Globus pallidus (tissue), 1 donor: ENCODE measurements around the gene AFF1.
"Not testable (repeated sequence)": the region's sequence is repeated elsewhere in the genome, so short reads cannot be mapped to it uniquely, and the experiment has no call there.

Source experiments
- DNase-seq: peaks from one replicate; pipeline ENCODE4 v3.0.0-alpha.2; 2015; ENCODE audit warnings: low spot score

Gene AFF1

GRCh38 chr4:87012265-87012953 is 77.6 kb downstream of the AFF1 start:
- DNase-seq, result no peak

DNA sequence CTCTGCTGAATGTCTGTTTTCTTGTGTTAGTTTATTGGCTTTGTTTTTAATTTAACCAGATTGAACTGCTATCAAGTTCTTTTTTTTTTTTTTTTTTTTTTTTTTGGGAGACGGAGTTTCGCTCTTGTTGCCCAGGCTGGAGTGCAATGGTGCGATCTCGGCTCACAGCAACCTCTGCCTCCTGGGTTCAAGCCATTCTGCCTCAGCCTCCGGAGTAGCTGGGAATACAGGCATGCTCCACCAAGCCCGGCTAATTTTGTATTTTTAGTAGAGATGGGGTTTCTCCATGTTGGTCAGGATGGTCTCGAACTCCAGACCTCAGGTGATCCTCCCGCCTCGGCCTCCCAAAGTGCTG is 78.1 kb downstream of the AFF1 start:
- not testable (repeated sequence) for DNase-seq

DNA sequence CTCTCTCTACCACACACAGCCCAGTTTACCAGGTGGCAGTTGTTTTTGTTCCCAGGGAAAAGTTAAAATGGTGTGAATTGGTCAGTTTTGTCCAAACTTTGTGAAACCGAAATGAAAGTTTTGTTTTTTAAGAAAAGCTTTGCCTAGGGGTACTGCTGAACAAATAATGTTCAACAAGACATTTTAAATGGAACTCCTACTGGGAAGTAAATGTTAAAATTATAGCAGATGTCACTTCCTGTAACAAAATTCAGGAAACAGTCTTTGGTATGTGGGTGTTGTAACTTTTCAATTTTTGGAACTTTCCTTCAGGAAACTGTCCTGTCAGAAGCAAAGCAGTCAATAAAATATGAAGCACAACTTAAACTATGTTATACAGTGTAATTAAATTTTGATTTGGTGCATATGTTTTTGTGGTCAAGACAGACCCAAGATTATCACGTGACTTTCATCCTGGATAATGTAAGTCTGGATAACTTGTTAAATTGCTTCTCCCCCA is 79.5 kb downstream of the AFF1 start:
- DNase-seq, result no peak

DNA sequence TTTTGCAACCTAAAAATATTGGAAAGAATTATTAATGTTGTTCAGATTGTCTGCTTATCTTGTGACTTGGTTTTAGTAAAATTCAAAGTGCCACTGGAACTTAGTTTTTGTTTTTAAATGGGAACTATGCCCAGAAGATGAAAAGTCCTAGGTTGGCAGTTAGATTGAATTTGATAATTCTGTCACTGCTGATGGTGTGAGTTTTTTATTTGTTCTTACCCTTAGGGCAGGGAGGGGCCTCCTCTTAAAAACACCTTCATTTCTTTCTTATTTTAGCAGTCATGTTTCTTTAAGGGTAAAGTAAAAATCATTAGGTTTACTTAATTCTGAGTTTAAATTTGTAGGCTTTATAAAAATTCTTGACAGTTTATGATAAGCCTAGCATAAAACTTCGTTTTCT is 80.6 kb downstream of the AFF1 start:
- DNase-seq, result no peak

DNA sequence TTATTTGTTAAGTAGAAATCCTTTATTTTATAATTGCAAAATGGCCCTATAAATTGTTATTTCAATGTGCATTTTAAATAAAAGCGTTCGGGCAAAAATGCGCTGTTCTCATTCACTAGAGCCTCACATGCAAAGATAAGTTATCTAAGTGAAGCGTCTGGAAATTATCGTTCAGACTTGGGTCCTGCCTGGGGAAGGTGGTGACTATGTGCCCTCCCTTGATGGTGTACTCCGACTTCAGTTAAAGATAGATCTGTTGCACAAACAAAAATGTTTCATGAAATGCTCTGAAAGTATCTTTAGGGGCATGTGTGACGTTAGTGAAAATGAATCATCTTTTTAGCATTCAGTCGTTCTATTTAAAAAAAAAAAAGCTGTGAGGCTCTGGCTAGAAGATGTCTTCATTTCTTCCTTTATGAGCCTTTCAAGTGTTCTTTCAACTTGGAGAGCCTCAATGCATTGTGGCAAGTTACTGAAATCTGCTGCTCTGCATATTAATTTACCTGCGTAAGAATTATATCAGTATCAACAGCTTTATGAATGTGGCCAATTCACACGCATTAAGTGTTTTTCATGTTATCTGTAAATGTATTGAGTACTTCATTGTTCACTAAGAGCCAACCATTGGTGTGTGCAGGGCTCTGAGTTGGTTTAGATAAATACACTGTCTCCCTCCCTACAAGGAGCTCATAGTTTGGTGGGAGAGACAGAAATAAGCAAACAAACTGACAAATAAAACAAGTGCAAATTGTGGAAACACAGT is 83.0 kb downstream of the AFF1 start:
- DNase-seq, result no peak

DNA sequence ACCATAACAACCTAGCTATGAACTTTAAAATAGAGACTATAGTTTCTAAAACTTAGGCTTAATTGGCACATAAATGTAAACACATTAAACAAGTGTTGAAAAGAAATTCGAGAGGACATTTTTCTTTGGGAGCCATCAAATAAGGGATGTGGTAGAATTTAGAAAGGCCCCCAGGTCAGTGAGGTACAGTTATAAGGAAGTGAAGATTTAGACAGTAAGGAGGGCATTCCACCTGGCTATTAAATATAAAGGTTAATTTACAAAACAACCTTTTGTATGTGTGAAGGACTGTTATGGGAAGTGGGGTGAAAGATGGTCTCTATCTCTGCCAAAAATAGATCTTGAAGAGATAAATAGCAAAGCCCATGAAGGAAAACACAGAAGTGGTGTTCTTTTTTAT is 83.9 kb downstream of the AFF1 start:
- DNase-seq, result no peak

GRCh38 chr4:87019246-87019791 is 84.5 kb downstream of the AFF1 start:
- DNase-seq, result no peak

- no peak for DNase-seq
Measured at GRCh38 chr4:87019898-87020297, 85.1 kb downstream of the AFF1 start.

GRCh38 chr4:87024201-87024600 is 89.4 kb downstream of the AFF1 start:
- no peak for DNase-seq

GRCh38 chr4:87025023-87025613 is 90.3 kb downstream of the AFF1 start:
- DNase-seq, result no peak

DNA sequence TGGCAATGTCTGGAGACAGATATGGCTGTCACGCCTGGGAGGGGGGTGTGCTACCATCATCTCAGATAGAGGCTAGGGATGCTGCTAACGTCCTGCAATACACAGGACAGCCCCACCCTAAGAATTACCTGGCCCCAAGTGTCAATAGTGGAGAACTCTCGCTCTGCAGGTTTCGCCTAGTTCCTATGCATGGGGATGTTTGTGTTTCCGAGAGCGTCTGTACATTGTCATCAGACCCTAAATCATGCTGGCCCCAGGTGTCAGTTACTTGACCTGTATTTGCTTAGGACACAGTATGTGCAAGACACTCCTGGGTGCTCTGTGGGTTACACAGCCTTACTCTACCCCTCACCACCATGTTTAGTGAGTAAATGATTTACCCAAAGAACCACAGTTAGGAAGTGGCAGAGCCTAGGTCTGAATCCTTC is 90.8 kb downstream of the AFF1 start:
- no peak for DNase-seq

- no peak for DNase-seq
Measured at GRCh38 chr4:87026800-87027495, 92.1 kb downstream of the AFF1 start.

- DNase-seq, result no peak
Measured at GRCh38 chr4:87029356-87029755, 94.5 kb downstream of the AFF1 start.

GRCh38 chr4:87030124-87030523 is 95.3 kb downstream of the AFF1 start:
- DNase-seq, result no peak

DNA sequence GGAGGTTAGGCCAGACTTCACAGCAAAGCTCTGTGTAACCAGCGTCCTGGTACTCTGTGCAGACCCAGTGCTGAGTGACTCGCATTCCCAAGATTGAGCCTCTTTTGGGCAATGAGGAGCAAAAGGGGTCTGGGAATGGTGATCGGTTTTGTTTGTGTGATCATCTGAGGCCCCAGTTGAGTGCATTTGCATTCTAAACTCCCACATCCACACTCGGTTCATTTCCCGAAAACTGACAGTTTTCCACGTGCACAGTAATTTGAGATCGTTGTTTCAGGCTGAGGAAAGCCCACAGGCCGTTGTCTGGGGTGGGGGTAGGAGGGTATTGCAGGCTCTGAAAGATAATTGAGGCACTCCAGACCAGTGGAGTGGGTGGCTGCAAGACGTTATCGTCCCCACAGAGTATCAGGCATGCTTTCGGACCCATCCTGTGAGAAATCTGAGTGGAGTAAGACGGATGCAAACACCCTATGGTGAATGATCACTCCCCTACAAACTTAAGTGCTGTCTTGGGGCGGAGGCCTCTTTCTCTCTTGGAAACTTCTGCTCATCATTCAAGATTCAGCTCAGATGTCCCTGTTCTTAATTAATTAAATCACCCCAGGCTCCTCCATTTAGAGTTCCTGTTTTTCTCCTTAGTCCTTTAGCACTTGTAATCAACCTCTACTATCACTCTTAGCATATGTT is 96.1 kb downstream of the AFF1 start:
- no peak for DNase-seq

DNA sequence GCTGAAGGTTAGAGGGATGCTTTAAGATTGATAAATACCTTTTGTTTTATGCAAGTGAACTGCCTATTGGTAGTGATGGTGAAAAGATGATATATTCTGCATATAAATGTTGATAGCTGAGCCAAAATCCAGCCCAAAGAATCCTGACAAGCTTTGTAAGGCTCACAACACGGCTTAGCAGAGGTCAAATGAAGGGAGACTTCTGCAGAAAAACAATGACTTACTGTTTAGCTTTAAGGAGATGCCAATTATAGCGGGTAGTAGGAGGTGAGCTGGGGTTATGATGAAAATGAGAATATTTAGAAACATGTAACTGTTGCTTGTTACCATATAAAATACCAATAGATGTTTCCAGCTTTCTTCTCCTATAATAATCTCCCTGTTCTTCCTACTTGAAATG is 97.1 kb downstream of the AFF1 start:
- peak; percentile 69 for DNase-seq

GRCh38 chr4:87032884-87033533 is 98.2 kb downstream of the AFF1 start:
- DNase-seq, result peak; percentile 47

- DNase-seq, result no peak
Measured at GRCh38 chr4:87033902-87034301, 99.1 kb downstream of the AFF1 start.

DNA sequence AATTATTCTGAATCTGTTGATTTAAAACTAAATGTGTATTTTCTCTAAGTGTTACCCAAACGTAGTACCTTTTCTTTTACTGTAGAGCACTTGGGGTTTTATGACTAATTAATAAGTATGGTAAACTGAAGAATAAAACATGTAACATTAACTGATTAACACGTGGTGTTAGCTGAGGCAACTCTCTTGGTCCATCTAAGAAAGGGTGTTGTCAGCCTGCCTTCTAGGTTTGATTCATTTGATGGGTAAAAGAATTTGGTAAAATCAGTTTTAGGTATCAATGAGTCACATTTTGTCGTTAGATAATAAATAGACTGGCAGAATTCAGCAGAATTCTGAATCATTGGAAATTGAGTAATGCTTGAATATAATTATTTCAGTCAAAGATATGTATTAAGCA is 99.7 kb downstream of the AFF1 start:
- no peak for DNase-seq

GRCh38 chr4:87035881-87036509 is 101.2 kb downstream of the AFF1 start:
- DNase-seq, result no peak

GRCh38 chr4:87036713-87037112 is 101.9 kb downstream of the AFF1 start:
- no peak for DNase-seq
